MCF 10A (cell line): ENCODE data around the gene LOX. TPM values are rescaled to one million over a fixed set of nuclear protein-coding genes. Genes with fewer than 3 reads are reported as not detected.

Experiments
- BruUV-seq: library from RNA; stranded (reverse); fragments of 400-500 nt; replicated peaks from 2 replicates; lab custom pipeline; 2021; lab: Mats Ljungman, UMichigan
- CTCF ChIA-PET: fragments of 300-600 bp; sonication (Branson Sonifier 250); formaldehyde crosslinking; extraction: SDS; loops from one replicate; lab custom pipeline; 2021; ENCODE audit warnings: antibody characterized with exemption, inconsistent platforms; lab: Yijun Ruan, JAX
- POLR2A ChIA-PET: fragments of 300-600, 350-650 bp; sonication (Branson Sonifier 250); formaldehyde crosslinking; extraction: SDS; loops from one replicate; lab custom pipeline; 2020; ENCODE audit warnings: antibody characterized with exemption, inconsistent platforms; lab: Yijun Ruan, JAX
- DNase-seq: peaks from one replicate; pipeline ENCODE4 v3.0.0-alpha.2; 2018; ENCODE audit not compliant: unreplicated experiment
- H3K27ac Mint-ChIP-seq: one replicate; pipeline ENCODE4 v1.8.0; 2022; ENCODE audit warnings: mild to moderate bottlenecking, low read depth, mixed read lengths; ENCODE audit not compliant: unreplicated experiment
- H3K27me3 Mint-ChIP-seq: one replicate; pipeline ENCODE4 v1.8.0; 2022; ENCODE audit warnings: mixed read lengths; ENCODE audit not compliant: insufficient read depth, unreplicated experiment
- H3K36me3 Mint-ChIP-seq: one replicate; pipeline ENCODE4 v1.8.0; 2022; ENCODE audit warnings: mild to moderate bottlenecking, moderate library complexity, mixed read lengths; ENCODE audit not compliant: insufficient read depth, unreplicated experiment
- H3K4me1 Mint-ChIP-seq: one replicate; pipeline ENCODE4 v1.8.0; 2022; ENCODE audit warnings: mixed read lengths; ENCODE audit not compliant: insufficient read depth, unreplicated experiment
- H3K4me3 Mint-ChIP-seq: one replicate; pipeline ENCODE4 v1.8.0; 2022; ENCODE audit warnings: mild to moderate bottlenecking, moderate library complexity, mixed read lengths; ENCODE audit not compliant: unreplicated experiment
- H3K9me3 Mint-ChIP-seq: one replicate; pipeline ENCODE4 v1.8.0; 2022; ENCODE audit warnings: mixed read lengths; ENCODE audit not compliant: unreplicated experiment
- CTCF ChIP-seq: fragments of 200-600 bp; IDR thresholded peaks from one replicate; pipeline ENCODE4 v1.8.0; 2022; ENCODE audit warnings: antibody characterized with exemption, mild to moderate bottlenecking; ENCODE audit not compliant: unreplicated experiment
- intact Hi-C: fragments of 100-400 bp; cut with micrococcal nuclease; formaldehyde crosslinking; loops from 2 replicates; pipeline ENCODE4 v1.14.1; 2022
- total RNA-seq: library from RNA; stranded (reverse); gene quantifications from 2 replicates; pipeline ENCODE4 v1.2.3, GENCODE V29; 2022

The LOX gene
- total RNA-seq, 1 experiment from 2014 or later: 10.7 TPM

- TF ChIP-seq CTCF: no peak
- CTCF ChIA-PET: interaction anchor here (0.7 kb wide), 1 partner anchor 45 kb away, joined by 3 read pairs; no protein-coding TSS in a partner anchor
- Mint-ChIP-seq H3K27me3 (no peaks in the 10 kb centered on the region), H3K36me3 (no peaks in the 10 kb centered on the region), H3K9me3 (no peaks in the 10 kb centered on the region), H3K27ac (no peak overlapping the region), H3K4me1 (peaks cover 30% of the 10 kb centered on the region), H3K4me3 (no peak overlapping the region)
- no peak for DNase-seq
- intact Hi-C loops: no loop called here
- POLR2A ChIA-PET: interaction anchor here (0.7 to 1.0 kb wide), 4 partner anchors 9 to 726 kb away, joined by 3 to 4 read pairs (median 3); no protein-coding TSS in a partner anchor
- no TSS peak for BruUV-seq
Observed at GRCh38 chr5:122119205-122119604, 41.1 kb upstream of the LOX start.

GRCh38 chr5:122118356-122118948 lies 40.4 kb upstream of the LOX start:
- Mint-ChIP-seq H3K27ac (no peak overlapping the region), H3K36me3 (no peaks in the 10 kb centered on the region), H3K27me3 (no peaks in the 10 kb centered on the region), H3K4me3 (no peak overlapping the region), H3K4me1 (peaks cover 27% of the 10 kb centered on the region), H3K9me3 (no peaks in the 10 kb centered on the region)
- CTCF ChIA-PET: interaction anchor here (0.5 to 1.9 kb wide), 5 partner anchors 9 to 423 kb away, joined by 3 to 8 read pairs (median 6); no protein-coding TSS in a partner anchor
- POLR2A ChIA-PET: interaction anchor here (0.7 to 1.5 kb wide), 6 partner anchors 10 to 727 kb away, joined by 3 to 4 read pairs (median 4); no protein-coding TSS in a partner anchor
- no TSS peak for BruUV-seq
- DNase-seq: no peak
- no peak for TF ChIP-seq CTCF
- intact Hi-C loops: no loop called here

GRCh38 chr5:122114501-122114900 lies 36.4 kb upstream of the LOX start:
- CTCF ChIA-PET: interaction anchor here (1.0 to 5.0 kb wide), 2 partner anchors 12 to 42 kb away, joined by 6 to 50 read pairs; no protein-coding TSS in a partner anchor
- H3K4me3 Mint-ChIP-seq: no peak overlapping the region

More at GRCh38 chr5:122114501-122114900, 36.4 kb upstream of the LOX start:
- Mint-ChIP-seq H3K27ac (no peak overlapping the region), H3K9me3 (no peaks in the 10 kb centered on the region), H3K4me1 (peaks cover 6% of the 10 kb centered on the region), H3K36me3 (no peaks in the 10 kb centered on the region), H3K27me3 (no peaks in the 10 kb centered on the region)
- no peak for DNase-seq
- BruUV-seq: no TSS peak
- POLR2A ChIA-PET: interaction anchor here (0.8 to 1.5 kb wide), 4 partner anchors 15 to 49 kb away, joined by 3 to 5 read pairs (median 3); partner anchors contain the start of gene ZNF474
- intact Hi-C loops: no loop called here
- TF ChIP-seq CTCF: no peak
